Endothelial cell of umbilical vein (primary cell): ENCODE results near the gene CACNA1C.
"Not testable (repeated sequence)": the region's sequence is repeated elsewhere in the genome, so short reads cannot be mapped to it uniquely, and the experiment has no call there.

Experiments used
- FOS ChIP-seq: IDR thresholded peaks from 2 replicates; pipeline ENCODE4 v1.6.1; 2011; ENCODE audit warnings: mild to moderate bottlenecking, low read length, moderate library complexity, borderline replicate concordance; ENCODE audit not compliant: insufficient read depth
- MYC ChIP-seq: IDR thresholded peaks from one replicate; pipeline ENCODE4 v1.6.1; 2011; ENCODE audit warnings: mild to moderate bottlenecking, low read depth, low read length
- POLR2A ChIP-seq: IDR thresholded peaks from 2 replicates; pipeline ENCODE4 v1.6.1; 2012; ENCODE audit warnings: low read depth, mild to moderate bottlenecking, control low read depth, low read length
- POLR2AphosphoS5 ChIP-seq: IDR thresholded peaks from 2 replicates; pipeline ENCODE4 v1.6.1; 2012; ENCODE audit warnings: low read depth, mild to moderate bottlenecking, control low read depth, low read length, moderate library complexity; ENCODE audit not compliant: insufficient read depth
- TF ChIP-seq, protein P1 (sequence below), 2 donors: IDR thresholded peaks; 1 replicate in 1 of 2; 2 replicates in 1 of 2; pipeline ENCODE4 v1.5.1; 2011; ENCODE audit warnings: low read length in 2 of 2, mild to moderate bottlenecking in 2 of 2, moderate library complexity in 2 of 2, control low read depth in 1 of 2, inconsistent platforms in 1 of 2, low read depth in 1 of 2; ENCODE audit not compliant: insufficient read depth in 1 of 2; ENCODE audit errors: extremely low read depth in 1 of 2

GRCh38 chr12:2255731-2256130, 202.9 kb downstream of the CACNA1C start:
- TF ChIP-seq, protein P1, sequence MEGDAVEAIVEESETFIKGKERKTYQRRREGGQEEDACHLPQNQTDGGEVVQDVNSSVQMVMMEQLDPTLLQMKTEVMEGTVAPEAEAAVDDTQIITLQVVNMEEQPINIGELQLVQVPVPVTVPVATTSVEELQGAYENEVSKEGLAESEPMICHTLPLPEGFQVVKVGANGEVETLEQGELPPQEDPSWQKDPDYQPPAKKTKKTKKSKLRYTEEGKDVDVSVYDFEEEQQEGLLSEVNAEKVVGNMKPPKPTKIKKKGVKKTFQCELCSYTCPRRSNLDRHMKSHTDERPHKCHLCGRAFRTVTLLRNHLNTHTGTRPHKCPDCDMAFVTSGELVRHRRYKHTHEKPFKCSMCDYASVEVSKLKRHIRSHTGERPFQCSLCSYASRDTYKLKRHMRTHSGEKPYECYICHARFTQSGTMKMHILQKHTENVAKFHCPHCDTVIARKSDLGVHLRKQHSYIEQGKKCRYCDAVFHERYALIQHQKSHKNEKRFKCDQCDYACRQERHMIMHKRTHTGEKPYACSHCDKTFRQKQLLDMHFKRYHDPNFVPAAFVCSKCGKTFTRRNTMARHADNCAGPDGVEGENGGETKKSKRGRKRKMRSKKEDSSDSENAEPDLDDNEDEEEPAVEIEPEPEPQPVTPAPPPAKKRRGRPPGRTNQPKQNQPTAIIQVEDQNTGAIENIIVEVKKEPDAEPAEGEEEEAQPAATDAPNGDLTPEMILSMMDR (IDR thresholded peaks at IDR 0.05; ENCODE audit: extremely low read depth in 1 of 2, insufficient read depth in 1 of 2, low read depth in 1 of 2, low read length in 2 of 2) = not testable (repeated sequence)
- TF ChIP-seq POLR2A, POLR2AphosphoS5, FOS, MYC: not testable (repeated sequence)
